ENCODE data around the gene CD46.

Gene CD46

GRCh38 chr1:207822602-207823451 lies 71.0 kb downstream of the CD46 start:
- peak; percentile 56; the same call in 1 of the 2 replicates for TF ChIP-seq PKNOX1 (IDR thresholded peaks at IDR 0.05)
- no peak for TF ChIP-seq CTBP1 (IDR thresholded peaks at IDR 0.05; ENCODE audit: borderline replicate concordance)
- CTCF ChIA-PET = interaction anchor here (0.7 kb wide), 1 partner anchor 45 kb away, joined by 4 read pairs; no protein-coding TSS in a partner anchor
- POLR2A ChIA-PET = interaction anchor here (0.6 kb wide), 1 partner anchor 11 kb away, joined by 3 read pairs; no protein-coding TSS in a partner anchor
- peak; percentile 21 for DNase-seq (ENCODE audit: extremely low spot score)

- no peak for DNase-seq (ENCODE audit: extremely low spot score)
- ChIA-PET CTCF (interaction anchor here (0.7 kb wide), 1 partner anchor 1925 kb away, joined by 3 read pairs; no protein-coding TSS in a partner anchor), POLR2A (interaction anchor here (0.6 kb wide), 1 partner anchor 10 kb away, joined by 3 read pairs; no protein-coding TSS in a partner anchor)
- no peak for TF ChIP-seq ELF4 (IDR thresholded peaks at IDR 0.05)
- TF ChIP-seq ARNT (IDR thresholded peaks at IDR 0.05) = no peak
- no peak for TF ChIP-seq FOXA1 (IDR thresholded peaks at IDR 0.05)
- TF ChIP-seq LEF1 (IDR thresholded peaks at IDR 0.05; ENCODE audit: borderline replicate concordance) = no peak
- no peak for TF ChIP-seq SUZ12 (IDR thresholded peaks at IDR 0.05)
- TF ChIP-seq ZNF384 (IDR thresholded peaks at IDR 0.05) = no peak
- TF ChIP-seq FOXK2 (IDR thresholded peaks at IDR 0.05) = no peak
- TF ChIP-seq HDGF (IDR thresholded peaks at IDR 0.05; ENCODE audit: borderline replicate concordance) = no peak
- TF ChIP-seq L3MBTL2 (conservative IDR thresholded peaks at IDR 0.05) = no peak
- no peak for TF ChIP-seq CTBP1 (IDR thresholded peaks at IDR 0.05; ENCODE audit: borderline replicate concordance)
- TF ChIP-seq FOXM1 (IDR thresholded peaks at IDR 0.05; ENCODE audit: borderline replicate concordance) = no peak
- no peak for TF ChIP-seq PKNOX1 (IDR thresholded peaks at IDR 0.05)
- no peak for TF ChIP-seq TARDBP (IDR thresholded peaks at IDR 0.05)
- no peak for TF ChIP-seq BHLHE40 (IDR thresholded peaks at IDR 0.05; ENCODE audit: borderline replicate concordance)
These were observed 71.7 kb downstream of the CD46 start for GRCh38 chr1:207823531-207823879.

GRCh38 chr1:207823880-207824566 lies 72.2 kb downstream of the CD46 start:
- peak; percentile 41 for DNase-seq (ENCODE audit: extremely low spot score)
- TF ChIP-seq NFRKB (IDR thresholded peaks at IDR 0.05) = no peak
- no peak for TF ChIP-seq BHLHE40 (IDR thresholded peaks at IDR 0.05; ENCODE audit: borderline replicate concordance)
- TF ChIP-seq TARDBP (IDR thresholded peaks at IDR 0.05) = no peak
- TF ChIP-seq HDGF (IDR thresholded peaks at IDR 0.05; ENCODE audit: borderline replicate concordance) = no peak
- no peak for TF ChIP-seq FOXA1 (IDR thresholded peaks at IDR 0.05)
- TF ChIP-seq FOXK2 (IDR thresholded peaks at IDR 0.05) = no peak
- no peak for TF ChIP-seq CTBP1 (IDR thresholded peaks at IDR 0.05; ENCODE audit: borderline replicate concordance)
- no peak for TF ChIP-seq L3MBTL2 (conservative IDR thresholded peaks at IDR 0.05)
- TF ChIP-seq FOXM1 (IDR thresholded peaks at IDR 0.05; ENCODE audit: borderline replicate concordance) = no peak
- TF ChIP-seq SP1 (IDR thresholded peaks at IDR 0.05) = no peak
- TF ChIP-seq ZNF384 (IDR thresholded peaks at IDR 0.05) = no peak
- TF ChIP-seq ARNT (IDR thresholded peaks at IDR 0.05) = no peak
- TF ChIP-seq LEF1 (IDR thresholded peaks at IDR 0.05; ENCODE audit: borderline replicate concordance) = no peak
- TF ChIP-seq PKNOX1 (IDR thresholded peaks at IDR 0.05) = no peak
- no peak for TF ChIP-seq SUZ12 (IDR thresholded peaks at IDR 0.05)
- no peak for TF ChIP-seq ELF4 (IDR thresholded peaks at IDR 0.05)
- ChIA-PET POLR2A (interaction anchor here (0.6 kb wide), 2 partner anchors 10 to 12 kb away, joined by 3 read pairs; no protein-coding TSS in a partner anchor), CTCF (interaction anchor here (0.7 kb wide), 1 partner anchor 1924 kb away, joined by 3 read pairs; no protein-coding TSS in a partner anchor)

- ChIA-PET POLR2A (no interaction called here), CTCF (interaction anchor here (1.0 kb wide), 1 partner anchor 138 kb away, joined by 4 read pairs; no protein-coding TSS in a partner anchor)
- no peak for DNase-seq (ENCODE audit: extremely low spot score)
- TF ChIP-seq ZNF384 (IDR thresholded peaks at IDR 0.05) (no peak), CTBP1 (IDR thresholded peaks at IDR 0.05; ENCODE audit: borderline replicate concordance) (no peak), ARNT (IDR thresholded peaks at IDR 0.05) (no peak), FOXA1 (IDR thresholded peaks at IDR 0.05) (no peak), PKNOX1 (IDR thresholded peaks at IDR 0.05) (no peak), SP1 (IDR thresholded peaks at IDR 0.05) (no peak), SUZ12 (IDR thresholded peaks at IDR 0.05) (no peak), FOXM1 (IDR thresholded peaks at IDR 0.05; ENCODE audit: borderline replicate concordance) (no peak), BHLHE40 (IDR thresholded peaks at IDR 0.05; ENCODE audit: borderline replicate concordance) (no peak), LEF1 (IDR thresholded peaks at IDR 0.05; ENCODE audit: borderline replicate concordance) (no peak), TARDBP (IDR thresholded peaks at IDR 0.05) (no peak), NFRKB (IDR thresholded peaks at IDR 0.05) (no peak), ELF4 (IDR thresholded peaks at IDR 0.05) (no peak), FOXK2 (IDR thresholded peaks at IDR 0.05) (no peak), HDGF (IDR thresholded peaks at IDR 0.05; ENCODE audit: borderline replicate concordance) (no peak)
These were observed 73.0 kb downstream of the CD46 start for GRCh38 chr1:207824691-207825408.

Data from HEK293T (cell line).